ENCODE data around the gene SURF6. TPM values are rescaled to one million over a fixed set of nuclear protein-coding genes. Genes with fewer than 3 reads are reported as not detected.

SURF6 gene
- polyA plus RNA-seq, 1 experiment = 6.2 TPM

- ChIA-PET POLR2A (interaction anchor here (1.2 to 1.7 kb wide), 3 partner anchors 20 to 318 kb away, joined by 3 to 9 read pairs (median 8); partner anchors contain the start of genes GTF3C5 and STKLD1), CTCF (no interaction called here)
- peaks cover 5% of the 10 kb centered on the region; the same call in 1 of the 2 replicates for H3K9me3 ChIP-seq (ENCODE audit: control insufficient read depth, insufficient read depth, low read length)
- peak overlapping the region; percentile 94 for H3K27ac ChIP-seq (ENCODE audit: low read depth, low read length)
- no peaks in the 10 kb centered on the region for H3K27me3 ChIP-seq (ENCODE audit: control insufficient read depth, insufficient read depth, low read length)
- TF ChIP-seq, protein P1, sequence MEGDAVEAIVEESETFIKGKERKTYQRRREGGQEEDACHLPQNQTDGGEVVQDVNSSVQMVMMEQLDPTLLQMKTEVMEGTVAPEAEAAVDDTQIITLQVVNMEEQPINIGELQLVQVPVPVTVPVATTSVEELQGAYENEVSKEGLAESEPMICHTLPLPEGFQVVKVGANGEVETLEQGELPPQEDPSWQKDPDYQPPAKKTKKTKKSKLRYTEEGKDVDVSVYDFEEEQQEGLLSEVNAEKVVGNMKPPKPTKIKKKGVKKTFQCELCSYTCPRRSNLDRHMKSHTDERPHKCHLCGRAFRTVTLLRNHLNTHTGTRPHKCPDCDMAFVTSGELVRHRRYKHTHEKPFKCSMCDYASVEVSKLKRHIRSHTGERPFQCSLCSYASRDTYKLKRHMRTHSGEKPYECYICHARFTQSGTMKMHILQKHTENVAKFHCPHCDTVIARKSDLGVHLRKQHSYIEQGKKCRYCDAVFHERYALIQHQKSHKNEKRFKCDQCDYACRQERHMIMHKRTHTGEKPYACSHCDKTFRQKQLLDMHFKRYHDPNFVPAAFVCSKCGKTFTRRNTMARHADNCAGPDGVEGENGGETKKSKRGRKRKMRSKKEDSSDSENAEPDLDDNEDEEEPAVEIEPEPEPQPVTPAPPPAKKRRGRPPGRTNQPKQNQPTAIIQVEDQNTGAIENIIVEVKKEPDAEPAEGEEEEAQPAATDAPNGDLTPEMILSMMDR (IDR thresholded peaks at IDR 0.05; ENCODE audit: low read depth, low read length) = no peak
- DNase-seq (ENCODE audit: low read depth, low spot score) = no peak
- peak overlapping the region; percentile 99 for H3K4me3 ChIP-seq (ENCODE audit: low read depth, low read length)
Observed at GRCh38 chr9:133348718-133349573, 13.0 kb upstream of the SURF6 start.

- CTCF ChIA-PET = no interaction called here
- Histone ChIP-seq H3K27me3 (ENCODE audit: control insufficient read depth, insufficient read depth, low read length) (no peaks in the 10 kb centered on the region), H3K9me3 (ENCODE audit: control insufficient read depth, insufficient read depth, low read length) (peaks cover 5% of the 10 kb centered on the region; the same call in 1 of the 2 replicates), H3K27ac (ENCODE audit: low read depth, low read length) (peak within 1 kb of the TSS; percentile 94), H3K4me3 (ENCODE audit: low read depth, low read length) (peak within 1 kb of the TSS; percentile 99)
- DNase-seq (ENCODE audit: low read depth, low spot score) = peak; percentile 91
- TF ChIP-seq, protein P1 (IDR thresholded peaks at IDR 0.05; ENCODE audit: low read depth, low read length) = no peak
- POLR2A ChIA-PET = interaction anchor here (0.7 to 1.7 kb wide), 19 partner anchors 8 to 598 kb away, joined by 3 to 19 read pairs (median 4); partner anchors contain the start of genes CACFD1, GTF3C5, REXO4 and SLC2A6
Observed at GRCh38 chr9:133347985-133348717, 12.2 kb upstream of the SURF6 start, which contains the start of the genes MED22 and RPL7A. Gene MED22 (minus strand): TSS chr9:133348131. CDS start chr9:133346662, 1,469 bp downstream. Gene RPL7A (plus strand): TSS chr9:133348218. CDS start chr9:133348244, 26 bp downstream.

DNA sequence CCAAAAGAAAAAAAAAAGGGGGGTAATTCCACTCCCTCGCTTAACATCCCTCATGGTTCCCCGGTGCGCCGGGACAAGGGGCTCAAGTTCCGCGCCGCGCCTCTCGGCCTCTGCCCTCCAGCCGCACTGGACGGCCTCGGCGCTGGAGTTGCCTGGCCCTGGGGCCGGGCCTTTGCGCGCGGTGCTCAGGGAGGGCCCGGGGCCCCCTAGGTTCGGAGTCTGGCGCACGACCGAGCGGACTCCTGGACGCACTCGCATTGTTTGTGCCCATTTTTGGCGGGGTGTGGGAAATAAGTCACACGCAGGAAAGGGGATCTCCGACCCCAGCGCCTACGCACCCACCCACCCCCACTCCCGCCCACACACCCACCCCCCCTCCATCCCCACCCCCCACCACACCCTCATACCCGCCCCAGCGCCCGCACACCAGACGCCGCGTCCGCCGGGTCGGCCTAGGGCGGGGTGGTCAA lies 11.6 kb upstream of the SURF6 start:
- Histone ChIP-seq H3K9me3 (ENCODE audit: control insufficient read depth, insufficient read depth, low read length) (peaks cover 5% of the 10 kb centered on the region; the same call in 1 of the 2 replicates), H3K27ac (ENCODE audit: low read depth, low read length) (peak overlapping the region; percentile 47), H3K27me3 (ENCODE audit: control insufficient read depth, insufficient read depth, low read length) (no peaks in the 10 kb centered on the region), H3K4me3 (ENCODE audit: low read depth, low read length) (peak overlapping the region; percentile 99)
- DNase-seq (ENCODE audit: low read depth, low spot score) = no peak
- ChIA-PET CTCF (no interaction called here), POLR2A (interaction anchor here (0.7 to 1.7 kb wide), 19 partner anchors 9 to 599 kb away, joined by 3 to 19 read pairs (median 4); partner anchors contain the start of genes CACFD1, GTF3C5, REXO4 and SLC2A6)
- TF ChIP-seq, protein P1 (IDR thresholded peaks at IDR 0.05; ENCODE audit: low read depth, low read length) = no peak

DNA sequence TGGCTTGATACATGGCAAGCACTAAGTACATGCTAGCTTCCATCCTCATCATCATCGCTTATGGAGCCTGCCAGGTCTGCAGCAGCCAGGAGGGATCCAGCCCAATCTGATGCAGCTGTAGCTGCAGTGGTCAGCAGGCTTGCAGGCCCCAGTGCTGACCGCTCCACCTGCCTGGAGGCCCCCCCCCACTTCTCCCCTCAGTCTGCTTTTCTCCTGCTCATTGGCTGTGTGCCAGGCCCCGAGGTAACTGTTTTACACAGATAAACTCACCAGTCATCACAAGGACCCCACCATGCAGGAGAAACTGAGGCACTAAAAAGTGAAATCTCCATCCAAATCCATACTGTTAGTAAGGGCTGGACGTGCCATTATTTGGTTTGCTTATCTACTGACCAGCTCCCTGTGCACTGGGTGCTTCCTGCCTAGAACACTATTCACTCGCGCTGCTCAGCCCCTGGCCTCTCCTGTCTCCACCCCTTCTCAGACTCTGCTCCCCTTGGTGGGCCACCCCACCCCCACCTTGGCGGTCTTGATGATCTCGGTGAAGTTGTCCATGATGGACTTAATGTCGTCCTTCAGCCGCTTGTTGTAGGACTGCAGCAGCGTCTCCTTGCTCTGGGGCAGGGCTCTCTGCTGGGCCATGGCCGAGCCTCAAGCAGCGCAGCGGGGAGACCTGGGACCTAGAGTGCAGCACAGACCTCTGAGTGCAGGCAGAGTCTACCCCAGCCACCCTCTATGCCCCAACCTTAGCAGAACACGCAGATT lies 10.2 kb upstream of the SURF6 start:
- Histone ChIP-seq H3K27ac (ENCODE audit: low read depth, low read length) (no peak overlapping the region), H3K9me3 (ENCODE audit: control insufficient read depth, insufficient read depth, low read length) (peaks cover 5% of the 10 kb centered on the region; the same call in 1 of the 2 replicates), H3K4me3 (ENCODE audit: low read depth, low read length) (peak overlapping the region; percentile 99), H3K27me3 (ENCODE audit: control insufficient read depth, insufficient read depth, low read length) (no peaks in the 10 kb centered on the region)
- ChIA-PET CTCF (no interaction called here), POLR2A (no interaction called here)
- TF ChIP-seq, protein P1 (IDR thresholded peaks at IDR 0.05; ENCODE audit: low read depth, low read length) = no peak
- no peak for DNase-seq (ENCODE audit: low read depth, low spot score)

All from AG04450 (cell line).